Uterus (tissue), 2 donors: Measurements from ENCODE around the gene EGLN3.

Source experiments
- CTCF ChIP-seq, 4 experiments: fragments of 200-600 bp in 2 of 4; fragments of 450-650 bp in 2 of 4; sonication (generic) in 2 of 4; IDR thresholded peaks; one replicate each; pipeline ENCODE4 v1.5.1; 2016 to 2019; ENCODE audit warnings: antibody characterized with exemption in 4 of 4, mild to moderate bottlenecking in 2 of 4, moderate library complexity in 1 of 4
- POLR2A ChIP-seq, 2 donors: fragments of 450-650 bp; IDR thresholded peaks; one replicate each; pipeline ENCODE4 v1.6.1; 2016; ENCODE audit warnings: antibody characterized with exemption in 2 of 2, mild to moderate bottlenecking in 1 of 2, moderate library complexity in 1 of 2

- no peak for TF ChIP-seq POLR2A (IDR thresholded peaks at IDR 0.05)
- no peak for TF ChIP-seq CTCF (IDR thresholded peaks at IDR 0.05)
Measured at GRCh38 chr14:33992274-33993007, 41.6 kb upstream of the EGLN3 start.
